ENCODE data around the gene DCLK2.

GRCh38 chr4:150235317-150235716 lies 157.1 kb downstream of the DCLK2 start:
- TF ChIP-seq, protein P1, sequence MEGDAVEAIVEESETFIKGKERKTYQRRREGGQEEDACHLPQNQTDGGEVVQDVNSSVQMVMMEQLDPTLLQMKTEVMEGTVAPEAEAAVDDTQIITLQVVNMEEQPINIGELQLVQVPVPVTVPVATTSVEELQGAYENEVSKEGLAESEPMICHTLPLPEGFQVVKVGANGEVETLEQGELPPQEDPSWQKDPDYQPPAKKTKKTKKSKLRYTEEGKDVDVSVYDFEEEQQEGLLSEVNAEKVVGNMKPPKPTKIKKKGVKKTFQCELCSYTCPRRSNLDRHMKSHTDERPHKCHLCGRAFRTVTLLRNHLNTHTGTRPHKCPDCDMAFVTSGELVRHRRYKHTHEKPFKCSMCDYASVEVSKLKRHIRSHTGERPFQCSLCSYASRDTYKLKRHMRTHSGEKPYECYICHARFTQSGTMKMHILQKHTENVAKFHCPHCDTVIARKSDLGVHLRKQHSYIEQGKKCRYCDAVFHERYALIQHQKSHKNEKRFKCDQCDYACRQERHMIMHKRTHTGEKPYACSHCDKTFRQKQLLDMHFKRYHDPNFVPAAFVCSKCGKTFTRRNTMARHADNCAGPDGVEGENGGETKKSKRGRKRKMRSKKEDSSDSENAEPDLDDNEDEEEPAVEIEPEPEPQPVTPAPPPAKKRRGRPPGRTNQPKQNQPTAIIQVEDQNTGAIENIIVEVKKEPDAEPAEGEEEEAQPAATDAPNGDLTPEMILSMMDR (IDR thresholded peaks at IDR 0.05) = no peak
- TF ChIP-seq POLR2A (IDR thresholded peaks at IDR 0.05) = no peak
- no peak for TF ChIP-seq POLR2AphosphoS5 (IDR thresholded peaks at IDR 0.05)
- TF ChIP-seq EP300 (IDR thresholded peaks at IDR 0.05) = no peak

Measured in upper lobe of left lung (tissue), 4 donors.